ENCODE measurements around the gene PPP1R9A.
A peak's percentile ranks its signal among the peaks of the same experiment; 100 is the strongest.

PPP1R9A gene

GRCh38 chr7:95157381-95157780 lies 250.0 kb downstream of the PPP1R9A start:
- TF ChIP-seq CTCF (IDR thresholded peaks at IDR 0.05; ENCODE audit: low read depth, low read length, missing control alignments), result no peak
- no peak for DNase-seq
- Histone ChIP-seq H3K27ac (no peak overlapping the region), H3K4me3 (ENCODE audit: low read depth, low read length) (no peak overlapping the region), H3K27me3 (replicated peaks) (no peaks in the 10 kb centered on the region), H3K36me3 (replicated peaks) (no peaks in the 10 kb centered on the region)
- in situ Hi-C loops (cut with HindIII; ENCODE audit: low pct_ligation_motif_present, low sequenced_read_pairs), result no loop called here

- Histone ChIP-seq H3K36me3 (replicated peaks) (no peaks in the 10 kb centered on the region), H3K4me3 (ENCODE audit: low read depth, low read length) (no peak overlapping the region), H3K27ac (no peak overlapping the region), H3K27me3 (replicated peaks) (no peaks in the 10 kb centered on the region)
- TF ChIP-seq CTCF (IDR thresholded peaks at IDR 0.05; ENCODE audit: low read depth, low read length, missing control alignments), result no peak
- no peak for DNase-seq
- in situ Hi-C loops (cut with HindIII; ENCODE audit: low pct_ligation_motif_present, low sequenced_read_pairs), result no loop called here
Measured at GRCh38 chr7:95169678-95170077, 262.3 kb downstream of the PPP1R9A start.

GRCh38 chr7:95172420-95172819 lies 265.0 kb downstream of the PPP1R9A start:
- no peak overlapping the region for H3K27ac ChIP-seq
- no peak for DNase-seq
- TF ChIP-seq CTCF (IDR thresholded peaks at IDR 0.05; ENCODE audit: low read depth, low read length, missing control alignments), result no peak
- no peaks in the 10 kb centered on the region for H3K36me3 ChIP-seq (replicated peaks)
- no peaks in the 10 kb centered on the region for H3K27me3 ChIP-seq (replicated peaks)
- in situ Hi-C loops (cut with HindIII; ENCODE audit: low pct_ligation_motif_present, low sequenced_read_pairs), result no loop called here
- H3K4me3 ChIP-seq (ENCODE audit: low read depth, low read length), result no peak overlapping the region

- Histone ChIP-seq H3K27me3 (replicated peaks) (no peaks in the 10 kb centered on the region), H3K36me3 (replicated peaks) (no peaks in the 10 kb centered on the region), H3K4me3 (ENCODE audit: low read depth, low read length) (no peak overlapping the region), H3K27ac (no peak overlapping the region)
- in situ Hi-C loops (cut with HindIII; ENCODE audit: low pct_ligation_motif_present, low sequenced_read_pairs), result no loop called here
- DNase-seq, result no peak
- TF ChIP-seq CTCF (IDR thresholded peaks at IDR 0.05; ENCODE audit: low read depth, low read length, missing control alignments), result peak; percentile 25
Measured at GRCh38 chr7:95190515-95190914, 283.1 kb downstream of the PPP1R9A start.

- DNase-seq, result no peak
- in situ Hi-C loops (cut with HindIII; ENCODE audit: low pct_ligation_motif_present, low sequenced_read_pairs), result no loop called here
- H3K27ac ChIP-seq, result no peak overlapping the region
- H3K27me3 ChIP-seq (replicated peaks), result no peaks in the 10 kb centered on the region
- no peaks in the 10 kb centered on the region for H3K36me3 ChIP-seq (replicated peaks)
- TF ChIP-seq CTCF (IDR thresholded peaks at IDR 0.05; ENCODE audit: low read depth, low read length, missing control alignments), result no peak
- no peak overlapping the region for H3K4me3 ChIP-seq (ENCODE audit: low read depth, low read length)
Measured at GRCh38 chr7:95191795-95192194, 284.4 kb downstream of the PPP1R9A start.

GRCh38 chr7:95198863-95199262 lies 291.5 kb downstream of the PPP1R9A start:
- Histone ChIP-seq H3K36me3 (replicated peaks) (no peaks in the 10 kb centered on the region), H3K27me3 (replicated peaks) (no peaks in the 10 kb centered on the region), H3K27ac (no peak overlapping the region), H3K4me3 (ENCODE audit: low read depth, low read length) (no peak overlapping the region)
- in situ Hi-C loops (cut with HindIII; ENCODE audit: low pct_ligation_motif_present, low sequenced_read_pairs), result no loop called here
- no peak for TF ChIP-seq CTCF (IDR thresholded peaks at IDR 0.05; ENCODE audit: low read depth, low read length, missing control alignments)
- no peak for DNase-seq

Measured in brain microvascular endothelial cell (primary cell).